HG03060 (cell line): ENCODE data around the gene OSBPL9.

ENCODE experiments used
- ATAC-seq: cut with Tn5 transposase; IDR thresholded peaks from one replicate; pipeline ENCODE4 v1.9.1; 2021; ENCODE audit warnings: low read depth, moderate number of reproducible peaks; ENCODE audit not compliant: unreplicated experiment

Gene OSBPL9

DNA sequence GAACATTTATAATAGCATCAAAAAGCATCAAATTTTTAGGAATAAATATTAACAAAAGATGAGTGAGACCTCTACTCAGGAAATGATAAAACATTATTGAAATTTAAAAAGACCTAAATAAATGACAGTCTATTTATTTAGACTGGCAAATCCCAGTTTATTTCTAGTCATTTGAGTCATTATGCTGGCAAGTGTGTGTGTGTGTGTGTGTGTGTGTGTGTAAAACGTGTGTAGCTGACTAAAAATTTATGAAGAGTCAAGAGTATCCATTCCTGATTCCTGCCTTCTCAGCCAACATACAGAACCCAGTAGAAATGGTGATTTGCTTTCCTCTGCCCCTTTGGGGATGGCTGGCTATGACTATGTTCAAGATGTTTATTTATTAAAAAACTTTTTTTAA, 46.2 kb downstream of the OSBPL9 start:
- no peak for ATAC-seq

DNA sequence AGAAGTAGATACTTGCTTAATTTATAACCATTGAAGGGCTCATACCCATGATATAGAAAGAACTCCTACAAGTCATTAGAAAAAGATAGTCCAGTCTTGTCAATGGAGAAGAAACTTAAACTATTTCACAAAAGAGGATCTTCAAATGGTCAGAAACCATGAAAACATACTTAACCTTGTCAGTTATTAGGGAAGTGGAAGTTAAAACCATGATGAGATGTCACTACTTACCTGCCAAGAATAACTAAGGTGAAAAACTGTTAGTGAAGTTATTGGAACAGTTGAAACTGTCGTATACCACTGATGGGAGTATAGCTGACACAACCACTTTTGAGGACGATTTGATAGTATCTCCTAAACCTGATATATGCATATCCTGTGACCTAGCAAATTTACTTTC, 46.8 kb downstream of the OSBPL9 start:
- no peak for ATAC-seq

DNA sequence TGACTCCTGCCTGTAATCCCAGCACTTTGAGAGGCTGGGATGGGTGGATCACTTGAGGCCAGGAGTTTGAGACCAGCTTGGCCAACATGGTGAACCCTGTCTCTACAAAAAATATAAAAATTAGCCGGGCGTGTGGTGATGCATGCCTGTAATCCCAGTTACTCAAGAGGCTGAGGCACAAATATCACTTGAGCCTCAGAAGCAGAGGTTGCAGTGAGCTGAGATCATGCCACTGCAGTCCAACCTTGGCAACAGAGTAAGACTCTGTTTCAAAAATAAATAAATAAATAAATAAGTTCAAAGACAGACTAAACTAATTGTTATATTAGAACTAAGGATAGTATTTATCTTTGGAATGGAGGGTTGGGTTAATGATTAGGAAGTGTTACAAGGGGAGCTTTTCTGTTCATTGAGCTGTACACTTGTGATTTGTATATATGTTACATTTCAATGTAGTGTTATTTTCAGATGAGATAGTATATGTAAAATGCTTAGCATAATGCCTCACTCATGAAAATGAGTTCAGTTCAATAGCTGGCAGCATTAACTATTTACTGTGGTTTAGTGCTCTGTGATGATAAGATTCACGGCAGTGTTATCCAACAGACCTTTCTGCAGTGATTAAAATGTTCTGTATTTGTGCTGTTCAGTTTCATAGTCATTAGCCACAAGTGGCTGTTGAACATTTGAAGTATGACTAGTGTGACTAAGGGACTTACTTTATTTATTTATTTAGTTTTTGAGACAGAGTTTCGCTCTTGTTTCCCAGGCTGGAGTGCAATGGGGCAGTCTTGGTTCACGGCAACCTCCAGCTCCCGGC, 47.7 kb downstream of the OSBPL9 start:
- ATAC-seq = no peak

DNA sequence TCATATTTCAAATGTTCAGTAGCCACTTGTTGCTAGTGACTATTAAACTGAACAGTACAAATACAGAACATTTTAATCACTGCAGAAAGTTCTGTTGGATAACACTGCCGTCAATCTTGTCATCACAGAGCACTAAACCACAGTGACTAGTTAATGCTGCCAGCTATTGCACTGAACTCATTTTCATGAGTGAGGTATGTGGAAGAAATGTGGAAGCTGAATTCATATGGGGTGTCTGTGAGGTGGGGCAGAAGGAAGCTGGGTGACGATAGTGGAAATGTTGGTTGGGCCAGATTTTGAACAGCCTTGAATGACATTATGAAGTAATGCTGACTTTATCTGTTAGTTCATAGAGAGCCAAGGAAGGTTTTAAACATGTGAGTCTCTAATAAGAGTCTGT, 49.6 kb downstream of the OSBPL9 start:
- no peak for ATAC-seq

DNA sequence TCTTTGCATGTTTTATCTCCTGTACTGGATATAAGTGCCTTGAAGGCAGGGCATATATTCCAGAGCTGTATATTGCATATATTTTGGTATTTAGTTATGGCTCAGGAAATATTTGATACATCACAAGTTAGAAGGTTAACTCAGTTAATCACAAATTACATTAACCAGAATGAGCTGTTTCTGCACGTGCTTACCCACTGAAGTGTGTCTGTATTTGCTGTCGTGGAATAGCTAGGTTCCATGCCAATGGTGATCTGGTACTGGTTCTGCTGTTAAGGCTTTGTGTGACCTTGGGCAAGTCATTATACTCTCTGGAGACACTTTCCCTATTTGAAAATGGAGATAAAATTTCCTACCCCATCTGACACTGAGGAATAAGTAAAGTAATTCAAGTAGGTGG, 50.7 kb downstream of the OSBPL9 start:
- ATAC-seq = no peak

DNA sequence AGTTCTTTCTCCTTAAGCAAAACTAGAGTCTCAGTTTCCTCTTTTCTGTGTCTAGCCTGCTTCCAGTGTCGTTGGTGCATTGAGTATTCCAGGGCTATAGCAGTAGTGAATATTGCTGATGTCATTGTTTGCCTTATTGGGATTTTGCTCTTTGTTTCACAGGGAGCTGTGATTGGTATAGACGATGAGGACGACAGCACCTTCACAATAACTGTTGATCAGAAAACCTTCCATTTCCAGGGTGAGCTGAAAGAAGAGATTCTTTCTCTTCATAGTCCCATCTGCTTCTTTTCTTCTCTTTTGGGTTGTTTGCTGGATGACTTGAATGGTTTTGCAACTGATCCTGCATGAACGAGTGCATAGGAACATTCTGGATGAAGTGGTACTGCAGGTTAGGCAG, 52.4 kb downstream of the OSBPL9 start:
- no peak for ATAC-seq

DNA sequence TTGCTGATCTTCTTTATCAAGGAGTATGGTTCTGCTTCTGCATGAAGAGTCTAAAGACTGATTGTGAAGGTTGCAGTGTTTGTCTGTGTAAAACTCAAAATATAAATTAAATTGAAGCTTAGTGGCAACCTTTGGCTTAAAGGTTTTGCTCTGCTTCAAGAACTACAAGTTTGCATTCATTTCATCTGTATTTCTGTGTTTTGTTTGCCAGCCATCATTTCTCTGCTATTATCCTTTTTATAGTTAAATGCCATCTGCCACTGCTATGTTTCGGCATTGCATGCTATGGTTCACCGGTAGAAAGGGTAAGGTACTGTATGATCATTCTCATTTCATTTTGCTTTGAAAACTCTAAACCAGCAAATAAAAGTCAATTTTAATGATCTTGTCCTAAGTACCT, 52.9 kb downstream of the OSBPL9 start:
- no peak for ATAC-seq

DNA sequence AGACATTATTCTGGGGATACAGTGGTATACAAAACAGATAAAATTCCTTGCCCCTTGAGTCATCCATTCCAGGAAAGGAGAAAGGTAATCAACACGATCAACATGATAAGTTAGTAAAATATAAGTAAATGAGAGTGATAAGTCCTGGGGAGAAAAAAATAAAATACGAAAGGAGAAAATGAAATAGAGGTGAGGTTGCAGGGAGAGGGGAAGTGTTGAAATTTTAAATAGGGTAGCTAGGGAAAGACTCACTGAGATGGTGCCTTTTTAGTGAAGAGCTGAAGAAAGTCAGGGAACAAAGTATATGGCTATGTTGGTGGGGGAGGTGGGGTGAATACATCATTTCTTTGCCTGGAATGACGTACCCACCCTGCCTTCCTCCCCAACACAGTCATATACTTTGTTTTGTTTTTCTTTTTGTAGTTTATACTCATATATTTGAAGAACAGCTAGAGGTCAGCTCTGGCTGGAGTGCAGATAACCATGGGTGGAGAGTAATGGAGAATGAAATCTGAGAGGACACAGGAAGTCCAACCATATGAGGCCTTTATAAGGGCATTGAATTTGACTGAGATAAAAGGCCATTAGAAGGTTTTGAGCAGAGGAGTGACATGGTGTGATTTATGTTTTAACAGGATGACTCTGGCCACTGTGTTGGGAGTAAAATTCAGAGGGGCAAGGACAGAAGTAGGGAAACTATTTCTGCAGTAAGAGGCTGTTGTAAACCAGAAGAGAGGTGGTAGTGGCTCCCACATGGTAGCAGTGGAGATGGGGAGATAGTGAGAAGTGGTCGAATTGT, 54.8 kb downstream of the OSBPL9 start:
- ATAC-seq = no peak

DNA sequence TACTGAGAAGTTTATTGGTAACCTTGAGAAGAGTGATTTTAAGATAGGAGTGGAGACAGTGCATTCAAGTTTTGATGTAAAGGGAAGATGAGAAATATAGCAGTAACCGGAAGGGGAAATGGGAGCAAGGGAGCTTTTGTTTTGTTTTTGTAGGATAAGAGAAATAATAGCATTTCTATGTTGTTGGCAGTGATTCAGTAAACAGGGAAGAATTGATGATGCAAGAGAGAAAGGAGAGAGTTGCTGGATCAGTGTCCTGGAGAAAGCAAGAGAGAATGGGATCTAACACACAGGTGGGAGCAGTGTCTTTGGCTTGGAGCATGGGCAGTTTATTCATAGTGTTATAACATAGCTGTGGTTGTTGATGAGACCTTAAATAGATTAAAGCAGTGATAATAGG, 56.4 kb downstream of the OSBPL9 start:
- no peak for ATAC-seq

DNA sequence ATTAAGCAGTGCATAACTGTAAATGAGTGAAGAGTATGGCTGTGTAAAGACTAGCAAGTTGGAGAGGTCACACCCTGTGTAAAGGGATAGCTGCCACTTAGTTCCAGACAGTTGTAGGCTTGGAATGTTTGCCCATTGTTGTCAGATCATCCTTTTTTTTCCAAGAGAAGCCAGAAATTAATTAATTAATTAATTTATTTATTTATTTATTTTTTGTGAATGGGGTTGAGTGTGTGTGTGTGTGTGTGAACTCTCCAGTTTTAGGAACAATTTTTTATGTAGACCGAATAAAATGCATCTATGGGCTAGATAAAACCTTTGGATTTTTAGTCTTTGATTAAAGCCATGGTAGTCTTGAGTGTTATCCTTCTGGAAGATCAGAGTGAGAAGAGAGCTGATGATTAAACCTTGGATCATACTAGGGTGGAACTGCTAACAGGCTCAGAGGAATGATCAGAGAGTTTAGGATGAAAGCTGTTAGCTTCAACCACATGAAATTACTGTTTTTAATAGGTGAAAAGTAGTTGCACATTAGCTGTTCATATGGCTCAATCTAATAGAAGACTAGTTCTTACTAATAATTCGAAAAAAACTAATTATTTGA, 58.4 kb downstream of the OSBPL9 start:
- no peak for ATAC-seq

DNA sequence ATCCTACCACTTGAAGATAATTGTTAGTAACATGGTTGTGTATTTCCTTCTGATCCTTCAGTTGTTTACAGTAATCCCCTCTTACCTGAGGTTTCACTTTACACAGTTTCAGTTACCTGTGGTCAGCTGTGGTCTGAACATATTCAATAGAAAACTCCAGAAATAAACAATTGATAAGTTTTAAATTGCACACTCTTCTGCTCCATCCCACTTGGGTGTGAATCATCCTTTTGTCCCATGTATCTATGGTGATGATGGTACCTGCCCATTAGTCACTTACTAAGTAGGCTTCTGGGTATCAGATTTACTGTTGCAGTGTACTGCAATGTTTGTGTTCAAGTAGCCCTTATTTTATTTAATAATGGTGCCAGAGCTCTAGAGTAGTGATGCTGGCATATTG, 62.5 kb downstream of the OSBPL9 start:
- no peak for ATAC-seq

DNA sequence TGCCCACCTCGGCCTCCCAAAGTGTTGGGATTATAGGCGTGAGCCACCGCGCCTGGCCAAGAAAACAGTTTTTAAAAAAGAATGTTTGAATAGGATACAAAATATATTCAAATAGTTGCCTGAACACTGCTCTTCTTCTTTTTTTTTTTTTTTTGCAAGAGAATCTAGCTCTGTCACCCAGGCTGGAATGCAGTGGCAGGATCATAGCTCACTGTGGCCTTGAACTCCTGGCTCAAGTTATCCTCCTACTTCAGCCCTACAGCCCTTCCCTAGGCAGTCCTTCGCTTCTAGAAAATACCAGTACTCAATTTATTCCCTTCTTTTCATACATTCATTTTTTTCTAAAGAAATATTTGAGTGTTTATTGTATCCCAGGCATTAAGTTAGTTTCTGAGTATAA, 67.9 kb downstream of the OSBPL9 start:
- no peak for ATAC-seq

DNA sequence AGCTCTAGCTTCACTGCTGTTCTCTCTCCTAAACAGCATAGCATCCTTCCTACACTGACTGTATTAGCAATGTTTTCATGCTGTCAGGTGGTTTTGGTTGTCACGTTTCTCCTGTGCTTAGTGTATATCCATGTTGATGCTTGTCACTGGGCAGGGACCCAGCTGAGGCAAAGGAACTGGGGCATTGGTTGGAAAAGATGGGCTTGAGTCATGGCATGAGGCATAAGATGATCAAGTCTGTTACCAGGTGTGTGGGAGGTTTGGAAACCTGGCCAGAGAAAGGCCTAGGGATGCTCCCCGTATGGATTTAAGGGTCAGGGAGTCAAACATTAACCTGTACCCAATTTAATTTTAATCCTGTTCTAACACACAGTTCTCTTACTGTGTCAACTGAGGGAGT, 69.6 kb downstream of the OSBPL9 start:
- no peak for ATAC-seq

DNA sequence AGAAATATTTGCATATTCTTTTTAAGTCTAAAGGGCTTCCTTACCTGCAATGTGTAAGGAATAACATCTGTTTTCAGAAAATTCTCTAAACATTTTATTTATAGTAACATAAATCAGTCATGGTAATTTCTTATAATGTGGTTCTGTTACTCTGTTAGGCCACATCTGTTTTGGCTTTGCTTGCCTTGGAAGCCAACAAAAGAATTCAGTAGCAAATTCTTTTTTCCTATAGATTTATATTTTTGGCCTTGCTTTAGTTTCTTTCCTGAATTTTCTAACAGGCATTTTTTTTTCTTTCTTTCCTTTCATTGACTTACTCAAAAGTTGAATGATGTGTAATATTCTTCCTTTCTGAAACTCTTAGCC, 72.2 kb downstream of the OSBPL9 start:
- ATAC-seq = no peak

DNA sequence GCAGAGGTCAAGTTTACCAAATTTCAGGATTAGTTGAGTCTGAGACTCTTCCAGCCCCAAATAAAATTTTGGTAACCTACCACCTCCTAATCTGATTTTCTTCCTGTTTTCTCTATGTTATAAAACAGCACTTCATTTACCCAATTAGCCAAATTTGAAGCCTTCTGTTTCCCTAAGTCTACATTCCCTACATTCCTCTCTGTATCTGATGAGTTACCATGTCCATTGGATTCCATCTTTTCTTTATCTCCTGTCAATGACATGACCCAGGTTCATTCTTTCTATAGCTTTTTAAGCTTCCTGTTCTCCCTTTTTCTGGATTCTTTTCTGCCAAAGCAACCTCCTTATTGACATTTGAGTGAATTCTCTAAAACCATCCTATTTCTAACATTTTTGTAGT, 72.8 kb downstream of the OSBPL9 start:
- no peak for ATAC-seq

DNA sequence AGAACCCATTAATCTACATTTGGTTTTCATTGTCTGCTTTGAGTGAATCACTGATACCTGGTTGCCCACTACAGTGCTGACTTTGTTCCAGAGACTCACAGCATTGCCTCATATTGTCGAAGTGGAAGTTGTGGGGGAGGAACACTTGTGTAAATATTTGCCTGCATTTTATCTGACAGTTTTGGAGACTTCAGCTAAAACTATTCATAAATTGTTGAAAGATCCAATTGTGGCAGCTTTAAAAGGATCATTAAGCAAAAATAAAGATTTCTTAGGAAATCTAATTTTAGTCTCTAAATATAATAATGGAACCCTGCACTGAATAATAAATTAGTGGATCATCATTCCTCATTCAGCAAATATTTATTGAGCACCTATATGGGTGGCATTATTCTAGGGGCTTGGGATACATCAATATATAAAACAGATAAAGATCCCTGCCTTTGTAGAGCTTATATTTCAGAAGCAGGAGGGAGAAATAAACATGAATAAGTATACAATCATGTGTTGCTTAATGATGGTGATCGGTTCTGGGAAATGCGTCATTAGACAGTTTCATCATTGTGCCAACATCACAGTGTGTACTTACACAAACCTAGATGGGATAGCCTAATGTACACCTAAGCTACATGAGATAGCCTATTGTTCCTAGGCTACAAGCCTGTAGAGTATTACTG, 73.5 kb downstream of the OSBPL9 start:
- ATAC-seq = no peak

DNA sequence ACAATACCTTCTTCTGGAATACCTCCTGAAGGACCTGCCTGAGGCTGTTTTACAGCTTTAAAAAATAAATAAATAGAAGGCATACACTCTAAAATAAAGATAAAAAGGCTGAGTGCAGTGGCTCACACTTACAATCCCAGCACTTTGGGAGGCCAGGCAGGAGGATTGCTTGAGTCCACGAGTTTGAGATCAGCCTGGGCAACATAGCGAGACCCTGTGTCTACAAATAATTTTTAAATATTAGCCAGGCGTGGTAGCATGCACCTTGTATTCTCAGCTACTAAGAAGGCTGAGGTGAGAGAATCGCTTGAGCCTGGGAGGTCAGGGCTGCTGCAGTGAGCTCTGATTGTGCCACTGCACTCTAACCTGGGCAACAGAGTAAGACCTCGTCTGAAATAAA, 75.0 kb downstream of the OSBPL9 start:
- no peak for ATAC-seq

DNA sequence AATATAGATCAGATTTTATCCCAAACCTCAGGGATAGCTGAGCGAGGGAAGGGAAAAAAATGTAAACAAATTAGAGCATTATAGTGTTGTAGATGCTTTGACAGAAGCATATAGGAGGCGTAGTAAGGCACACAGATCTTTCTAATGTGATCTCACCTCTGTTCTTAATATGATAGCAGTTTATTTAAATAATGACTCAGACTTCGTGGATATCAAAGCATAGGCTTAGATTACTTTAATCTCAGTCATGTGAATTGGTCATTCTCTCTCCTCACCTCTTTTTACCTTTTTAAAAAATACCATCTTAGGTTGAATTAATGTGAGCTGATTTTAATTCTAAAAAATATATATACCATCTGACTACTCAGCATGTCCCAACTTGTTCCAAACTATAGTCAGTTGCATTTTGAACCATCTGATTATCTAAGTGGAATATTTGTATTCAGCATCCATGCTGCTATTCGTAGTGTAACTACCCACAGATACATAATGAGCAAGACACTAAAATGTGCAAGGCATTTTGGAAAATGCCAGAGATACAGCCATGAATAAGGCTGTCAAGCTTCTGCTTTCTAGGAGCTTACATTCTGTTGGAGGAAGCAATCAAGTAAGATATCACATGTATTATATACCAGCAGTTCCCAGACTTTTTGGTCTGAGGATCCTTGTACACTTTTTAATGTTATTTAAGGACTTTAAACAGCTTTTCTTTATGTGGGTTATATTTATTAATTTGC, 76.7 kb downstream of the OSBPL9 start:
- no peak for ATAC-seq

DNA sequence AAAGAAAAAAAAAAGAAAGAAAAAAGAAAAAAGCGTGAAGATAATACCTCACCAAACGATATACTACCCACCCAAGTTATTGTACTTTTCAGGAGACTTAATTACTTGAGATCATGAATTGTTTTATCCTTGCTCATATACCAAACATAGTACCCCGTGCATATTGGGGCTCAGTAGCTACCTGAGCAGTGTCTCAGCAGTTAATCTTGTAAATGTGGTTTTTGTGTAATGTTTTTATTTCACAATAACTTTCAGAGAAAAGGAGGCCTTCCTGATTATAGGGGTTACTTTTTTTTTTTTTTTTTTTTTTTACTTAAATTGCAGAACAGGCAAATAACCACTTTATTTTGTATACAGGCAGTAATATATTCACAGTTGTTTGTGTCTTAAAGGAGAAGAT, 80.3 kb downstream of the OSBPL9 start:
- no peak for ATAC-seq

DNA sequence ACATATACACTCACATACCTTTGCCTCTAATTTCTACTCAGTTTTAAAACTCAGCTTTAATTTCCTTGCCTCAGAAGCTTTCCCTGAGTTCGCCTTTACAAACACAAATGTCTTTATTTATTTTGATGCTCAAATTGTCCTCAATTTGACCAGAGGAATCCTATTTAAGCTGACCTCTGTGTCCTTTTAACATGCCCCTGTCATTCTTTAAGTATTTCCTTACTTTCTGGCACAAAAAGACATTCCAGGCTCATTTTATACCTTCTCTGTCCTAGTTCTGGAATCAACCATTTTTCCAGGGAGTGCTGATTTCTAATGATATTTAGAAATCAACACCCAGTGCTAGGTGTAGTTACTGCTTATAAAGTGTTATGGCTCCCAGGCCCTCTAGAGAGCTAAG, 82.5 kb downstream of the OSBPL9 start:
- no peak for ATAC-seq
